OCI-LY1 (cell line): Measurements from ENCODE around the gene TTLL10.

ENCODE experiments used
- EZH2 ChIP-seq: fragments of 200-600 bp; sonication (generic), shearing (Covaris generic); IDR thresholded peaks from 2 replicates; pipeline ENCODE4 v1.8.0; 2017; ENCODE audit warnings: borderline replicate concordance, mixed run types, mild to moderate bottlenecking, antibody characterized with exemption, low read length, moderate library complexity, mixed read lengths
- TF ChIP-seq, protein P1 (sequence below): fragments of 200-600 bp; sonication (generic), shearing (Covaris generic); IDR thresholded peaks from 2 replicates; pipeline ENCODE4 v1.5.1; 2017; ENCODE audit warnings: mild to moderate bottlenecking, antibody characterized with exemption, low read length, moderate library complexity, mixed read lengths

DNA sequence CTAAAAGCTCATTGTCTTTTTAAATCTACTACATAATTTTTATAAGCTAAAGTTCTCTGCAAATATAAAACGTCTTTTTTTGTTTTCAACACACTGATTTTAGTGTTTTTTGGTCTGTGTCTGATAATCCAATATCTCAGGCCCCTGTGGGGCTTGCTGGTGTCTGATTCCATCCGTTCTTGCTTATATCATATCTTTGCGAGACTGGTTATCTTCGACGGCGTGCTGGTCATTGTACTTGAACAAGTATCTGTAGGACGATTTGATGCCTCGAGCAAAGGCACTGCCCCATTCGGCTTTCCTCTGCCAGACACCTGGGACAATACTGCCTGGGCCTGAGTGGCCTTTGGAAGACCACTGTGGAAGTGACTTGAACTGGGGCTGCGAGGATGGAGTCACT is 18.4 kb upstream of the TTLL10 start:
- TF ChIP-seq, protein P1, sequence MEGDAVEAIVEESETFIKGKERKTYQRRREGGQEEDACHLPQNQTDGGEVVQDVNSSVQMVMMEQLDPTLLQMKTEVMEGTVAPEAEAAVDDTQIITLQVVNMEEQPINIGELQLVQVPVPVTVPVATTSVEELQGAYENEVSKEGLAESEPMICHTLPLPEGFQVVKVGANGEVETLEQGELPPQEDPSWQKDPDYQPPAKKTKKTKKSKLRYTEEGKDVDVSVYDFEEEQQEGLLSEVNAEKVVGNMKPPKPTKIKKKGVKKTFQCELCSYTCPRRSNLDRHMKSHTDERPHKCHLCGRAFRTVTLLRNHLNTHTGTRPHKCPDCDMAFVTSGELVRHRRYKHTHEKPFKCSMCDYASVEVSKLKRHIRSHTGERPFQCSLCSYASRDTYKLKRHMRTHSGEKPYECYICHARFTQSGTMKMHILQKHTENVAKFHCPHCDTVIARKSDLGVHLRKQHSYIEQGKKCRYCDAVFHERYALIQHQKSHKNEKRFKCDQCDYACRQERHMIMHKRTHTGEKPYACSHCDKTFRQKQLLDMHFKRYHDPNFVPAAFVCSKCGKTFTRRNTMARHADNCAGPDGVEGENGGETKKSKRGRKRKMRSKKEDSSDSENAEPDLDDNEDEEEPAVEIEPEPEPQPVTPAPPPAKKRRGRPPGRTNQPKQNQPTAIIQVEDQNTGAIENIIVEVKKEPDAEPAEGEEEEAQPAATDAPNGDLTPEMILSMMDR = no peak
- no peak for TF ChIP-seq EZH2
